LNCaP clone FGC (cell line): ENCODE measurements around the gene C10orf105.

Experiments used
- DNase-seq: peaks from one replicate; pipeline ENCODE4 v3.0.0-alpha.2; 2011; ENCODE audit warnings: low read depth
- H3K4me3 ChIP-seq: 2 replicates; pipeline ENCODE4 v1.5.1; 2011; ENCODE audit warnings: mild to moderate bottlenecking, low read depth, low read length, control low read depth
- TF ChIP-seq, protein P1 (sequence below): IDR thresholded peaks from 2 replicates; pipeline ENCODE4 v1.5.1; 2012; ENCODE audit warnings: mild to moderate bottlenecking; ENCODE audit not compliant: control insufficient read depth, insufficient read depth; ENCODE audit errors: extremely low read depth

The C10orf105 gene

DNA sequence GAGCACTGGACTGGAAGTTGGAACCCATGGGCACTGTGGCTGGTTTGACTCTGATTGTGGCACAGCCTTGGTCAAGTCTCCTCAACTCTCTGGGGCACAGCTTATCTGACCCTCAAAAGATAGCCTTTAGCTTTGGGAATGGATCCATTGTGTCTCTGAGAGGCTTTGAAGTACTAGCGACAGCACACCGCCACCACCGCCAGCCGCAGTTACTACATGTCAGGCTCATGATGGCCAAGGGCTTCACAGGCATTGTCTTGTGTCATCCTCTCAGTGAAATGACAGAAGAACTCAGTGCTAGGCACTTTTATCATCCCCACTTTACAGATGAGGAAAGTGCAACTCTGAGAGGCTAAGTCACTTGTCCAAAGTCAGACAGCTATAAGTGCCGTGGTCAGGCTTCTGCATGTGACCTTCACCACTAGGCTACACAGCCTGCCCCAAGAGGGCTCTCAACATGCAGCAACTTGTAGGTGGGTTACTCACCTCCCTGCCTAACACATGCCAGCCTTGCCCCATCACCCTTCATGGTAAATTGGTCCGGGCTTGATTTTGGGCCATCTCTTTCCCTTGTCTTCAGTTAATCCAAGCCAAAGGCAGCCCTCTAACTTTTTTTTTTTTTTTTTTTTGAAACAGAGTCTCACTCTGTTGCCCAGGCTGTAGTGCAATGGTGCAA is 44.1 kb downstream of the C10orf105 start:
- H3K4me3 ChIP-seq, result no peak overlapping the region
- DNase-seq, result no peak
- TF ChIP-seq, protein P1, sequence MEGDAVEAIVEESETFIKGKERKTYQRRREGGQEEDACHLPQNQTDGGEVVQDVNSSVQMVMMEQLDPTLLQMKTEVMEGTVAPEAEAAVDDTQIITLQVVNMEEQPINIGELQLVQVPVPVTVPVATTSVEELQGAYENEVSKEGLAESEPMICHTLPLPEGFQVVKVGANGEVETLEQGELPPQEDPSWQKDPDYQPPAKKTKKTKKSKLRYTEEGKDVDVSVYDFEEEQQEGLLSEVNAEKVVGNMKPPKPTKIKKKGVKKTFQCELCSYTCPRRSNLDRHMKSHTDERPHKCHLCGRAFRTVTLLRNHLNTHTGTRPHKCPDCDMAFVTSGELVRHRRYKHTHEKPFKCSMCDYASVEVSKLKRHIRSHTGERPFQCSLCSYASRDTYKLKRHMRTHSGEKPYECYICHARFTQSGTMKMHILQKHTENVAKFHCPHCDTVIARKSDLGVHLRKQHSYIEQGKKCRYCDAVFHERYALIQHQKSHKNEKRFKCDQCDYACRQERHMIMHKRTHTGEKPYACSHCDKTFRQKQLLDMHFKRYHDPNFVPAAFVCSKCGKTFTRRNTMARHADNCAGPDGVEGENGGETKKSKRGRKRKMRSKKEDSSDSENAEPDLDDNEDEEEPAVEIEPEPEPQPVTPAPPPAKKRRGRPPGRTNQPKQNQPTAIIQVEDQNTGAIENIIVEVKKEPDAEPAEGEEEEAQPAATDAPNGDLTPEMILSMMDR, result no peak

DNA sequence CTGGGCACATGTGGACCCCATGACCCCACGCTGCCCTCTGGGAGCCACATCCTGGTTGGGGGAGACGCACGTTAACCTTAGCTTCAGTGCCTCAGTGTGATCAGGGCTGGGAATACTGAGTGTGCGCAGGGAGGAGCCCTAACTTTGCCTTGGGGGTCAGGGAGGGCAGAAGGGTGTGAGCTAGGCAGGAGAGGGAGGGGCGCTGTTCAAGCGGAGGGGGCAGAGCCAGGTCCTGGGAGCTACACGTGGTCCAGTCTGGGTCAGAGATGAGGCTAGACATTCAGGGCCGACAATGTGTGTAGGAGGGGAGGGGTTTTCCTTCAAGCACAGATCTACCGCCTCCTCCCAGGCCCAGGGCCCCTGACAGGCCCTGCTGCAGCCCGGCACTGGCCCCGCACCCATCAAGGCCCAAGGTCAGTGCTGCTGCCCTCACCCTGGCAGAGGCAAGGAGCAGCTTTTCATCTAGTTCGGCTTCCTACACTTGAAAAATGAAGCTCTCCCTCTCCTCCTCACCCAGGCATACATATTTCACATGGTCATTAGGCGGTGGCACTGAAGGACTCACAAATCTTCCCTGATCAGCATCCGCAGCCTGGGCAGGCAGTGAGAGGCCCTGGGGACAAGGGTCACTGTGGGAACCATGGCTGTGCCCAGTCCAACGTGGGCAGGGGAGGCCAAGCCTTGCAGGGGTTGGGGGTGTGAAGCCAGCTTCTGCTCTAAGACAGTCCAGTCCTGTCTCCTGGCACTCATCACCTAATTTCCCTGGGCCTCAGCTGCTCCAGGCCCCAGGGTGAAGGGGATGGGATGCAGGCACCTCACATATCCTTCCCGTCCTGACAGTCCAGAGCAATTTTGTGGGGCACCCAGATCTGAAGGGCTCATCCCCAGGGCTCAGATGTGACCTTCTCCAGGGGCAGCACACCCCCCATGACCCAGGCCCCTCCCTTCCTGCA is 47.3 kb downstream of the C10orf105 start:
- DNase-seq, result no peak
- TF ChIP-seq, protein P1, result no peak
- H3K4me3 ChIP-seq, result no peak overlapping the region

DNA sequence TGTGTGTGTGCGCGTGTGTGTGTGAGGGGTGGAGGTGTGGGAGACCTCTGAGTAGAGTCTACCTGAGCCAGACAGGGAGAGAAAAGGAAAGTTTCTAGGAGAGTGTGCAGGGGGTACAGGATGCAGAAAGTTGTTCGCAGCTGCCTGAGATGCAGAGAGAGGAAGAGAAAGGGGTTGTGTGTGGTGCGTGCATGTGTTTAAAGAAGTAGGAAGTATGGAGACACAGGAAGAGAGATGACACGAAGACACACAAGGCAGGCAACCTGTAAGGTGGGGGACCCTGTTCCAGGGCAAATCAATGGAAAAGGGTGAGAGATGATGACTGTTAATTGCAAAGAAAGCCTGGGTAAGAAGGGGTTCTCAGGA is 52.2 kb downstream of the C10orf105 start:
- TF ChIP-seq, protein P1, result no peak
- H3K4me3 ChIP-seq, result no peak overlapping the region
- DNase-seq, result no peak

DNA sequence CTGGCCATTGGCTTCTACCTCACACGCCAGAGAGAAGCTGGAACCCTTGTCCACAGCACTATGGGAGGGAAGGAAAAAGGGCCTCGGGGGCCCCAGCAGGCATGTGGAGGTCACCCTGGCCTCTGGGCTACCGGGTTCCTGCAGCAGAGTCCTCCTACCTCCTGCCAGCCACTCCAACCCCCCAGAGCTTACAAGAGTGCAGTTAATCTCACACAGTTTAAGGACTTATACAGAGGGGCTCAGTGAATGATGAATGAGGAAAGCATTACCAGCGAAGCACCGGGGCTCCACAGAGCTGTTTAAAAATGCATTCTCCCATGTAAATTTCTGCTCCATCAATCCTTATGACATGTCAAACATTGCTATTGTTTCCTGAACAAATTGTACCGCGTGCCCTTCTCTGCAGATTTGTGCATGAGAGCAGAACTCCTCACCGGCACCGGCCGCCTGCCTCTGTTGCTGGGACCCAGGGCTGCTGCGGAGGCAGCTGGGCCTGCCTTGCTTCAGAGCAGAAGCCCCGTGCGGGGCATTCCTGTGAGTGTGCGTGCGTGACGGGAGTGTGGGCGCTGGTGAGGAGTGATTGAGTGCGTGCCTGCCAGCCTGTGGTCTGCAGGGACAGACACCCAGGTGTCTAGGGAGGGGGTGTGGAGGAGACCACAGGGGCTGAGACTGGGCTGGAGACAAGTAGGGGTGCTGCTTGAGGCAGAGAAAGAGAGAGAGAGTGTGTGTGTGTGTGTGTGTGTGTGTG is 52.8 kb downstream of the C10orf105 start:
- DNase-seq, result no peak

DNA sequence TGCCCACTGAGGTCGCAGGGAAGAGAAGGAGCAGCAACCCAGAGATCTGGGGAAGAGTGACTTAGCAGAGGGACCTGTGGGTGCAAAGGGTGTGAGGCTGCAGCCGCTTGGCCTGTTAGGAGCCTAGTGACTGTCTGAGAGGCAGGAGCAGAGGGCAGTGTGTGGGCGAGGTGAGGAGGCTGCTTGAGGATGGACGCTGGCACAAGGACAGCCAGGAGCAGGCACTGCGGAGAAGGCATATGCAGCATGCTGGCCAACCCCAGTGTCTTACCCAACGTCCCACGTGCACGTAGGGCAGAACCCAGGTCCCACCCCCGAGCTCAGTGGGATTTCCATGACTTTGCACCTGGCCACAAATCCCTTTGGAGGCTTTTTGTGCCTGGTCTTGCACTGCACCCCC is 54.1 kb downstream of the C10orf105 start:
- no peak overlapping the region for H3K4me3 ChIP-seq
- DNase-seq, result no peak
- TF ChIP-seq, protein P1, result no peak

More for the DNA sequence above, 52.8 kb downstream of the C10orf105 start:
- TF ChIP-seq, protein P1, result no peak
- H3K4me3 ChIP-seq, result no peak overlapping the region

DNA sequence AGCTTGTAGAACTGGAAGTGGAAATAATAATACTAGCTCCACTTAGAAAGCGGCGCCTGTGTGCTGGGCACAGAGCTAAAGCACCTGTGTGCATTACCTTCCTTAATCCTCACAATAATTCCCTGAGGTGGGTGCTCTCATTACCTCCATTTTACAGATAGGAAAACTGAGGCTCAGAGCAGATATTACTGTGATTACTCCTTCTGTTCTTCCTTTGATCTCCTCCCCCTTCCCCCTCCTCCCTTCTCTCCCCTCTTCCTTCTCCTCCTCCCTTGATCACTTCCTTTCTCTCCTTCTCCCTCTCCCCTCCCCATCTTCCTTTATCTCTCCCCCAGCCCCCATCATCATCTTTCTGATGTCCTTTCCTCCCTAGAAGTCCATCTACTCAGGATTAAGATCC is 55.0 kb downstream of the C10orf105 start:
- H3K4me3 ChIP-seq, result no peak overlapping the region
- TF ChIP-seq, protein P1, result no peak
- DNase-seq, result no peak
